ENCODE data around the gene CNTN6.
A peak's percentile ranks its signal among the peaks of the same experiment; 100 is the strongest.

CNTN6 gene

GRCh38 chr3:1423566-1424089 is 330.8 kb downstream of the CNTN6 start:
- no peak for DNase-seq

DNA sequence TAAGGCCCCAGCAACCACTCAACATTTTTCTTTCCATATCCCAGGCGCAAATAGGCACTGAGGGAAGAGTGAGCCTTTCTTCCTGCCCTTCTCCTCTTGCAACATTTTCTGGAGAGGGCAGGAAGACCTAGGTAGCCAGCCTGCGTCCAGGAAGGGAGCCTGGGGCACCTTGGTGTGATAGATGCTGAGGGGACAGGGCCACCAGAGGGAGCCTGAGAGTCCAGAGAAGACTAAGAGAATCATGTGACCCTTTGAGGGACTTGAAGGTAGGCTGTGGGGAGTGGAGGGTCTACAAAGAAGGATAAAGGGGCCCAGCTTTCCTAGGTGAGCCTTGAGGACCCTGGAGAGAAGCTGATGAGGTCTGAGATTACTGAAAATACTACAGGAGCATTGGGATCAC is 346.6 kb downstream of the CNTN6 start:
- DNase-seq, result peak in 1 of 5 experiments; percentile 1

GRCh38 chr3:1442271-1442670 is 349.4 kb downstream of the CNTN6 start:
- DNase-seq, result no peak

- DNase-seq, result no peak
Measured at GRCh38 chr3:1444195-1444594, 351.4 kb downstream of the CNTN6 start.

- no peak for DNase-seq
Measured at GRCh38 chr3:1446531-1446930, 353.7 kb downstream of the CNTN6 start.

GRCh38 chr3:1447452-1447851 is 354.6 kb downstream of the CNTN6 start:
- no peak for DNase-seq

DNA sequence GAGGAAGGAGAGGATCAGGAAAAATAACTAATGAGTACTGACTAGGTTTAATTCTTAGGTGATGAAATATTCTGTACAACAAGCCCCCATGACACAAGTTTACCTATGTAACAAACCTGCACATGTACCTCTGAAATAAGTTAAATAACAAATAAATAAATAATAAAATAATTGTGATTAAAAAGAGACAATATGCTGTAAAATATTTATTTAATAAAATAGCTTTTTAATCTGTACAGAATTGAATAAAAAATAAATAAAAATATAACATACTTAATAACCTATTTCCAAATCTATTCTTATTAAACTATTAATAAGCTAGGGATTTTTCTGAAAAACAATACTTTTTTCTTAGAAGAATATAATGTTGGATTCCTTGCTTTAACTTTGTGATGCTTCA is 355.6 kb downstream of the CNTN6 start:
- DNase-seq, result no peak

All from T-helper 2 cell (primary cell).